Choroid plexus epithelial cell (primary cell): Measurements from ENCODE around the gene RALGPS1.

ENCODE experiments used
- DNase-seq: peaks from one replicate; pipeline ENCODE4 v3.0.0-alpha.2; 2010; ENCODE audit warnings: low read depth
- H3K4me3 ChIP-seq: 2 replicates; pipeline ENCODE4 v1.5.1; 2011; ENCODE audit warnings: low read depth, mild to moderate bottlenecking, control low read depth, low read length, moderate library complexity
- TF ChIP-seq, protein P1 (sequence below): conservative IDR thresholded peaks from 2 replicates; pipeline ENCODE4 v1.5.1; 2011; ENCODE audit warnings: low read depth, mild to moderate bottlenecking, control low read depth, inconsistent platforms, low read length, moderate library complexity

The RALGPS1 gene

DNA sequence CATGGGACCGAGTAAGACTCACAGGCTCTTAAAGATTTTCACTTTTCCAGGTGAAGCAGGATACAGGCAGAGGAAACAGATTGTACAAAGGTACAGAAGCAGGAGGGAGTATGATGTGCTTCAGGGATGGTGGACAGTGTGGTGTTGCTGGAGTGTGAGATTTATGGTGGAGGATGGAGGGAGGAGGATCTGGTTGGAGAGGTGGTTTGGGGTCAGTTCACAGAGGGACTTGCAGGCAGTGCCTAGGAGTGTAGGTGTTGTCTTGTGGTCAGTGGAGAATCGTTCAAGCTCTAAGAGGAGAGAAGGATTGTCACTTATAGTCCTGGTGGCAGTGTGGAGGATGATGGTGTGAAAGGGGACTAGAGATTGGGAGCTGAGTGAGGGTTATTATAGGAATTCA lies 11.8 kb downstream of the RALGPS1 start:
- no peak overlapping the region for H3K4me3 ChIP-seq
- TF ChIP-seq, protein P1, sequence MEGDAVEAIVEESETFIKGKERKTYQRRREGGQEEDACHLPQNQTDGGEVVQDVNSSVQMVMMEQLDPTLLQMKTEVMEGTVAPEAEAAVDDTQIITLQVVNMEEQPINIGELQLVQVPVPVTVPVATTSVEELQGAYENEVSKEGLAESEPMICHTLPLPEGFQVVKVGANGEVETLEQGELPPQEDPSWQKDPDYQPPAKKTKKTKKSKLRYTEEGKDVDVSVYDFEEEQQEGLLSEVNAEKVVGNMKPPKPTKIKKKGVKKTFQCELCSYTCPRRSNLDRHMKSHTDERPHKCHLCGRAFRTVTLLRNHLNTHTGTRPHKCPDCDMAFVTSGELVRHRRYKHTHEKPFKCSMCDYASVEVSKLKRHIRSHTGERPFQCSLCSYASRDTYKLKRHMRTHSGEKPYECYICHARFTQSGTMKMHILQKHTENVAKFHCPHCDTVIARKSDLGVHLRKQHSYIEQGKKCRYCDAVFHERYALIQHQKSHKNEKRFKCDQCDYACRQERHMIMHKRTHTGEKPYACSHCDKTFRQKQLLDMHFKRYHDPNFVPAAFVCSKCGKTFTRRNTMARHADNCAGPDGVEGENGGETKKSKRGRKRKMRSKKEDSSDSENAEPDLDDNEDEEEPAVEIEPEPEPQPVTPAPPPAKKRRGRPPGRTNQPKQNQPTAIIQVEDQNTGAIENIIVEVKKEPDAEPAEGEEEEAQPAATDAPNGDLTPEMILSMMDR, result no peak
- no peak for DNase-seq

GRCh38 chr9:126927419-126927818 lies 12.8 kb downstream of the RALGPS1 start:
- DNase-seq, result no peak
- TF ChIP-seq, protein P1, result no peak
- no peak overlapping the region for H3K4me3 ChIP-seq

GRCh38 chr9:126932871-126933321 lies 18.3 kb downstream of the RALGPS1 start:
- TF ChIP-seq, protein P1, result no peak
- no peak for DNase-seq

GRCh38 chr9:126933334-126933980 lies 18.9 kb downstream of the RALGPS1 start:
- TF ChIP-seq, protein P1, result no peak
- no peak overlapping the region for H3K4me3 ChIP-seq
- DNase-seq, result no peak

More at GRCh38 chr9:126932871-126933321, 18.3 kb downstream of the RALGPS1 start:
- no peak overlapping the region for H3K4me3 ChIP-seq

DNA sequence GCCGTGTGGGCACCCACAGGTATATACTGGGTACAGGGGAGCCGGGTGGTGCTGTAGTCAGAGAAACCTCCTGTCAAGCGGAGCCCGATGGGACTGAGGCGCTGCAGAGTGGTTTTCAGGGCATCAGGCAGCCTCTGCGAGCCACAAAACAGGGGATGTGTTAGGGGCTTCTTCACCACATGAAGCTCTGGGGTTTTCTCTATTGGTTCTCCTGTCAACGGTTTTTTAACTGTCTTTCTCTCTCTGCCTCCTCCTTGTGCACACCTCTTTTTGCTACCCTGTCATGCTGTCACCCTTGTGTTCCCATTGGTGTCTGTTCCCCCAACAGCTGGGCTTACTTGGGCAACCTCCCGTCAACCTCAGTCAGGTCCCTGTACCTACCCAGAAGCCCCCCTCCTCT lies 19.9 kb downstream of the RALGPS1 start:
- DNase-seq, result no peak
- TF ChIP-seq, protein P1, result no peak
- H3K4me3 ChIP-seq, result no peak overlapping the region

DNA sequence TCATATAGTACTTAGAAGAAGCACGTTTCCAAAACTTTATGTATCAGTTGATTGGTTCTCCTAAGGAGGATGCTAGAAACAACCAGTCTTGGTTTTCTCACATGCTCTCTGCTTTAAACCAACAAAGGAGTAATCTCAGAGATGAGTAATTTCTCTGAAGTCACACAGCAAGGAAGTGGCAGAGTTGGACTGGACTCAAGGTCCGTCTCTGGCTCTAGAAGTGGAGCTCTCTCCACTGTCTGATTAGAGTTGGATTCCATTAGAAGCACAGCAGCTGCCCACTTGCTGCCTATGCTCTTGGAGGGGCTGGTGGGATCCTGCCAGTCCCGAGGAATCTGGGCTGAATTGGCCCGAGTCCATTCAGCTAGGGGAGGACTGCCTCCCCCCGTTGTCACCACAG lies 21.0 kb downstream of the RALGPS1 start:
- DNase-seq, result no peak
- TF ChIP-seq, protein P1, result no peak
- H3K4me3 ChIP-seq, result no peak overlapping the region

DNA sequence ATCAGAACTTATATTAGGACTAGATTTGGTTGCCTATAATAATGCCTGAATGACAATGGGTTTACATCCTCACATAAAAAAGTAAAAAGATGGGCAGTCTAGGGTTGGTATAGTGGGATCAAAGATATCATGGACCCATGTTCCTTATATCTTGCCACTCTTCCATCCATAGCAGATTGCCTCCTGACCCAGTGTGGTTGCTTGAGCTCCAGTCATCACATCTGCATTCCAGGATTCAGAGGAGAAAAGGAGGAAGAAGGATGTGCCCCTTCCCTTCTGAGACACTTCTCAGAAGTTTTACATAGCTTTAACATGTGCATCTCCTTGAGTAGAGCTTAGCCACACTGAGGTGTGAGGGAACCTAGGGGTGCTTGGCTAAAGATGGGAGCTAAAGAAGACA lies 22.9 kb downstream of the RALGPS1 start:
- TF ChIP-seq, protein P1, result no peak
- DNase-seq, result no peak
- H3K4me3 ChIP-seq, result no peak overlapping the region
